Tibial nerve (tissue), 4 donors: ENCODE measurements around the gene TECPR2.
A peak's percentile ranks its signal among the peaks of the same experiment; 100 is the strongest.

Experiments
- EP300 ChIP-seq, 2 donors: sonication (generic); formaldehyde crosslinking; IDR thresholded peaks; one replicate each; pipeline ENCODE4 v1.6.1; 2017; ENCODE audit warnings: antibody characterized with exemption in 2 of 2, mild to moderate bottlenecking in 1 of 2
- POLR2A ChIP-seq, 2 donors: fragments of 450-650 bp; IDR thresholded peaks; one replicate each; pipeline ENCODE4 v1.6.1; 2017; ENCODE audit warnings: antibody characterized with exemption in 2 of 2, mild to moderate bottlenecking in 2 of 2, moderate library complexity in 2 of 2
- TF ChIP-seq, protein P1 (sequence below), 5 experiments: fragments of 200-600 bp in 3 of 5; fragments of 450-650 bp in 2 of 5; sonication (generic) in 3 of 5; IDR thresholded peaks; one replicate each; pipeline ENCODE4 v1.5.1; 2016 to 2019; ENCODE audit warnings: antibody characterized with exemption in 5 of 5, mild to moderate bottlenecking in 3 of 5, moderate library complexity in 2 of 5

DNA sequence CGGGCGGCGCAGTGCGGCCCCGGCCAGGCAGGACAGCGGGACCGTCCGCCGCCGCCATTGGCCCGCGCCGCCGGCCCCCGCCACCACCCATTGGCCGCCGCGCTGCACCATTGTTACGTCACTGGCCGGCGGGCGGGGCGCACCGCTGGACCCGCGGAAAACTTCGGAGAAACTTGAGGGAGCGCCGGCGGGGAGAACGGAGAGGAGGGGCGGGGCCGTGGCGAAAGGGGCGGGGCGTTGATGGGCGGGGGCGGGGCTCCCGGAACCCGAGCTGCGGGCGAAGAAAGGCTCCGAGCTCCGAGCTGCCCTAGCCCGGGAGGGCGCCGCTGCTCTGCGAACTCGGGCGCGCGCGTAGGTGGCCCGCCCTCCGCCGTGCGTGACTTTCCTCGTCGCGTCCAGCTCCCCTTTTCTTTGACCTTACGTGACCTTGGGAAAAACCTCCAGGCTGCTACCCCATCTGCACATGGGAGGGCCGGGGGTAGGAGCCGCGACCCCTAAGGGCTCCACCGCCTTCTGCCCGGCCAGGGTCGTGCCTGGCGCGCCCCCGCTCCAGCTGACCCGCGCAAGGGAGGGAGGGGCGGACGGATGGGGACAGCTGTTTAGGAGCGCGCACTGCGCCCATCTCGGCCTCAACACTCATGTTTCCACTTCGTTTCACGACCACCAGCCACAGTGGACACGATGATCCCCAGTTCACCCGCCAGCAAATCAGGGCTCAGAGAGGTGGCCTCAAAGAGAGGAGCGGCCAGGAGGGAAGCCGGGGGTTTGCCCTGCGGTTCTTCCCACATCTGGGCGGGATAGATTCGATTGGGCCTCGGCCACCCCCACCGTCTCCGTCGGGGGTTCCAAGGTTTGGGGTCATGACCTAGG lies 147.2 kb downstream of the TECPR2 start, which contains the start of gene ANKRD9:
- TF ChIP-seq, protein P1, sequence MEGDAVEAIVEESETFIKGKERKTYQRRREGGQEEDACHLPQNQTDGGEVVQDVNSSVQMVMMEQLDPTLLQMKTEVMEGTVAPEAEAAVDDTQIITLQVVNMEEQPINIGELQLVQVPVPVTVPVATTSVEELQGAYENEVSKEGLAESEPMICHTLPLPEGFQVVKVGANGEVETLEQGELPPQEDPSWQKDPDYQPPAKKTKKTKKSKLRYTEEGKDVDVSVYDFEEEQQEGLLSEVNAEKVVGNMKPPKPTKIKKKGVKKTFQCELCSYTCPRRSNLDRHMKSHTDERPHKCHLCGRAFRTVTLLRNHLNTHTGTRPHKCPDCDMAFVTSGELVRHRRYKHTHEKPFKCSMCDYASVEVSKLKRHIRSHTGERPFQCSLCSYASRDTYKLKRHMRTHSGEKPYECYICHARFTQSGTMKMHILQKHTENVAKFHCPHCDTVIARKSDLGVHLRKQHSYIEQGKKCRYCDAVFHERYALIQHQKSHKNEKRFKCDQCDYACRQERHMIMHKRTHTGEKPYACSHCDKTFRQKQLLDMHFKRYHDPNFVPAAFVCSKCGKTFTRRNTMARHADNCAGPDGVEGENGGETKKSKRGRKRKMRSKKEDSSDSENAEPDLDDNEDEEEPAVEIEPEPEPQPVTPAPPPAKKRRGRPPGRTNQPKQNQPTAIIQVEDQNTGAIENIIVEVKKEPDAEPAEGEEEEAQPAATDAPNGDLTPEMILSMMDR (IDR thresholded peaks at IDR 0.05), result no peak
- TF ChIP-seq POLR2A (IDR thresholded peaks at IDR 0.05), result peak in 1 of 2 donors; percentile 40
- TF ChIP-seq EP300 (IDR thresholded peaks at IDR 0.05), result peak in 1 of 2 donors; percentile 65
